Bone marrow (tissue), 2 donors: ENCODE data around the gene COPZ2.
A peak's percentile ranks its signal among the peaks of the same experiment; 100 is the strongest.
"Not testable (repeated sequence)": the region's sequence is repeated elsewhere in the genome, so short reads cannot be mapped to it uniquely, and the experiment has no call there.

Experiments
- DNase-seq, 2 donors: peaks; one replicate each; lab custom pipeline; 2025; lab: John Stamatoyannopoulos, UW

The COPZ2 gene

GRCh38 chr17:48004983-48005382, 32.6 kb downstream of the COPZ2 start:
- no peak for DNase-seq

GRCh38 chr17:48003417-48004151, 34.0 kb downstream of the COPZ2 start:
- no peak for DNase-seq

GRCh38 chr17:48002916-48003416, 34.6 kb downstream of the COPZ2 start:
- DNase-seq, result no peak

- peak; percentile 13 to 81 for DNase-seq
Measured at GRCh38 chr17:48002266-48002915, 35.2 kb downstream of the COPZ2 start.

- DNase-seq, result not testable (repeated sequence)
Measured at GRCh38 chr17:48001657-48002056, 35.9 kb downstream of the COPZ2 start.

GRCh38 chr17:48001197-48001596, 36.4 kb downstream of the COPZ2 start:
- no peak for DNase-seq

- DNase-seq, result no peak
Measured at GRCh38 chr17:47999582-47999981, 38.0 kb downstream of the COPZ2 start.

GRCh38 chr17:47998044-47998443, 39.6 kb downstream of the COPZ2 start:
- no peak for DNase-seq

- DNase-seq, result no peak
Measured at GRCh38 chr17:47997586-47997985, 40.0 kb downstream of the COPZ2 start.

- no peak for DNase-seq
Measured at GRCh38 chr17:47996201-47996600, 41.4 kb downstream of the COPZ2 start.

- no peak for DNase-seq
Measured at GRCh38 chr17:47995241-47995935, 42.2 kb downstream of the COPZ2 start.

- no peak for DNase-seq
Measured at GRCh38 chr17:47994724-47995123, 42.9 kb downstream of the COPZ2 start.

GRCh38 chr17:47993964-47994363, 43.6 kb downstream of the COPZ2 start:
- DNase-seq, result no peak

GRCh38 chr17:47993031-47993564, 44.5 kb downstream of the COPZ2 start:
- no peak for DNase-seq

- DNase-seq, result no peak
Measured at GRCh38 chr17:47992216-47992615, 45.4 kb downstream of the COPZ2 start.

- no peak for DNase-seq
Measured at GRCh38 chr17:47990962-47991731, 46.5 kb downstream of the COPZ2 start.

- no peak for DNase-seq
Measured at GRCh38 chr17:47989700-47990099, 47.9 kb downstream of the COPZ2 start.

GRCh38 chr17:47989159-47989558, 48.4 kb downstream of the COPZ2 start:
- DNase-seq, result no peak

- not testable (repeated sequence) for DNase-seq
Measured at GRCh38 chr17:47988445-47988844, 49.2 kb downstream of the COPZ2 start.

GRCh38 chr17:47987240-47987835, 50.3 kb downstream of the COPZ2 start:
- no peak for DNase-seq

- no peak for DNase-seq
Measured at GRCh38 chr17:47986520-47986919, 51.1 kb downstream of the COPZ2 start.
